CD14-positive monocyte (primary cell): Measurements from ENCODE around the gene HIVEP3. TPM values are rescaled to one million over a fixed set of nuclear protein-coding genes. Genes with fewer than 3 reads are reported as not detected.

ENCODE experiments used
- DNase-seq, 3 donors: peaks; one replicate each; pipeline ENCODE4 v3.0.0-alpha.2; 2011 to 2022
- H2AFZ ChIP-seq: 2 replicates; pipeline ENCODE4 v1.6.0; 2012; ENCODE audit warnings: mild to moderate bottlenecking, low read depth, low read length, inconsistent platforms; ENCODE audit not compliant: insufficient read depth, poor library complexity, severe bottlenecking
- H3K27ac ChIP-seq, 2 donors: 1 replicate in 1 of 2; 2 replicates in 1 of 2; pipeline ENCODE4 v1.5.1; 2012 to 2013; ENCODE audit warnings: low read length in 2 of 2, control low read depth in 1 of 2, inconsistent platforms in 1 of 2, low read depth in 1 of 2, mild to moderate bottlenecking in 1 of 2
- H3K27me3 ChIP-seq, 2 donors: one replicate each; pipeline versions ENCODE4 v1.6.0 to v1.6.1; 2011 to 2013; ENCODE audit warnings: low read length in 2 of 2; ENCODE audit not compliant: control insufficient read depth in 2 of 2, insufficient read depth in 2 of 2
- H3K36me3 ChIP-seq, 2 donors: replicated peaks in 1 of 2; 1 replicate in 1 of 2; 2 replicates in 1 of 2; pipeline versions ENCODE4 v1.5.1 to v1.6.1; 2012 to 2013; ENCODE audit warnings: low read length in 2 of 2, control low read depth in 1 of 2, inconsistent platforms in 1 of 2, mild to moderate bottlenecking in 1 of 2; ENCODE audit not compliant: insufficient read depth in 2 of 2, control insufficient read depth in 1 of 2
- H3K4me1 ChIP-seq, 2 donors: 1 replicate in 1 of 2; 2 replicates in 1 of 2; pipeline versions ENCODE4 v1.5.1 to v1.6.1; 2012 to 2013; ENCODE audit warnings: low read length in 2 of 2, control low read depth in 1 of 2, inconsistent platforms in 1 of 2, mild to moderate bottlenecking in 1 of 2, moderate library complexity in 1 of 2; ENCODE audit not compliant: insufficient read depth in 2 of 2, control insufficient read depth in 1 of 2
- H3K4me2 ChIP-seq: replicated peaks from 2 replicates; pipeline ENCODE3; 2012; ENCODE audit warnings: low read length, moderate library complexity, mild to moderate bottlenecking; ENCODE audit not compliant: poor library complexity, severe bottlenecking; ENCODE audit errors: extremely low read depth
- H3K4me3 ChIP-seq, 3 experiments: fragments of 200-600 bp in 1 of 3; sonication (generic) in 1 of 3; replicated peaks in 1 of 3; 1 replicate in 2 of 3; 2 replicates in 1 of 3; pipeline ENCODE4 v1.5.1; 2011 to 2013; ENCODE audit warnings: low read length in 3 of 3, mild to moderate bottlenecking in 3 of 3, control low read depth in 2 of 3, low read depth in 2 of 3, inconsistent platforms in 1 of 3, moderate library complexity in 1 of 3
- H3K79me2 ChIP-seq: 2 replicates; pipeline ENCODE4 v1.6.0; 2012; ENCODE audit warnings: mild to moderate bottlenecking, control low read depth, inconsistent platforms, low read length, moderate library complexity; ENCODE audit not compliant: insufficient read depth
- H3K9ac ChIP-seq: 2 replicates; pipeline ENCODE4 v1.6.0; 2017; ENCODE audit warnings: low read length, mild to moderate bottlenecking; ENCODE audit not compliant: insufficient read depth, poor library complexity, severe bottlenecking
- H3K9me3 ChIP-seq, 2 donors: replicated peaks in 1 of 2; 1 replicate in 1 of 2; 2 replicates in 1 of 2; pipeline versions ENCODE4 v1.5.1 to v1.6.1; 2012 to 2013; ENCODE audit warnings: low read length in 2 of 2, control low read depth in 1 of 2; ENCODE audit not compliant: control insufficient read depth in 1 of 2, insufficient read depth in 1 of 2
- H4K20me1 ChIP-seq: 2 replicates; pipeline ENCODE4 v1.6.0; 2012; ENCODE audit warnings: mild to moderate bottlenecking, low read length, control low read depth, moderate library complexity; ENCODE audit not compliant: insufficient read depth
- H3K27ac Mint-ChIP-seq, 7 donors: one replicate each; pipeline ENCODE4 v1.8.0; 2020; ENCODE audit warnings: mild to moderate bottlenecking in 7 of 7, mixed read lengths in 7 of 7, moderate library complexity in 6 of 7, inconsistent platforms in 2 of 7
- H3K27me3 Mint-ChIP-seq, 3 donors: one replicate each; pipeline ENCODE4 v1.8.0; 2021 to 2022; ENCODE audit warnings: low read depth in 3 of 3, mild to moderate bottlenecking in 3 of 3, mixed read lengths in 3 of 3, moderate library complexity in 3 of 3, inconsistent platforms in 1 of 3
- H3K36me3 Mint-ChIP-seq, 2 donors: one replicate each; pipeline ENCODE4 v1.8.0; 2020; ENCODE audit warnings: mixed read lengths in 2 of 2, inconsistent platforms in 1 of 2, mild to moderate bottlenecking in 1 of 2
- H3K4me1 Mint-ChIP-seq: one replicate; pipeline ENCODE4 v1.8.0; 2020; ENCODE audit warnings: mild to moderate bottlenecking, mixed read lengths
- H3K4me3 Mint-ChIP-seq, 2 donors: one replicate each; pipeline ENCODE4 v1.8.0; 2020; ENCODE audit warnings: mild to moderate bottlenecking in 2 of 2, mixed read lengths in 2 of 2, moderate library complexity in 1 of 2
- H3K9me3 Mint-ChIP-seq, 7 donors: one replicate each; pipeline ENCODE4 v1.8.0; 2020 to 2022; ENCODE audit warnings: mixed read lengths in 7 of 7, mild to moderate bottlenecking in 6 of 7, moderate library complexity in 6 of 7, inconsistent platforms in 2 of 7
- WGBS: methylation state at CpG from one replicate; pipeline ENCODE4 v1.1.5; 2013; ENCODE audit warnings: missing lambda C conversion rate; ENCODE audit not compliant: insufficient coverage; 5-methylcytosine and 5-hydroxymethylcytosine counted together
- intact Hi-C, 2 donors: fragments of 100-400 bp; cut with micrococcal nuclease; formaldehyde crosslinking; loops; one replicate each; pipeline versions ENCODE4 v1.15.0 to v1.15.1; 2023
- polyA plus RNA-seq, 3 donors: library from polyadenylated mRNA; depleted of rRNA in 1 of 3; unstranded in 2 of 3; stranded (reverse) in 1 of 3; fragments of 300-500 nt in 2 of 3; fragments of >200 nt in 1 of 3; fragmentation: Illumina TruSeq in 2 of 3; gene quantifications; 1 replicate in 2 of 3; 2 replicates in 1 of 3; pipeline ENCODE4 v1.2.3, GENCODE V29; 2012 to 2021
- TF ChIP-seq, protein P1 (sequence below): fragments of 200-600 bp; IDR thresholded peaks from one replicate; pipeline ENCODE4 v1.8.0; 2022; ENCODE audit warnings: antibody characterized with exemption, mild to moderate bottlenecking

Gene HIVEP3
- polyA plus RNA-seq, 3 donors = 1.2 to 3.7 (median 1.8) TPM

GRCh38 chr1:41856944-41857285 lies 61.8 kb downstream of the HIVEP3 start:
- intact Hi-C loops = no loop called here
- Mint-ChIP-seq H3K9me3 (peaks cover 0 to 8% (median 3%) of the 10 kb centered on the region in 7 donors), H3K4me1 (peaks cover 25% of the 10 kb centered on the region), H3K27ac (no peak overlapping the region), H3K4me3 (no peak overlapping the region), H3K36me3 (peaks cover 2 to 5% of the 10 kb centered on the region in 2 donors), H3K27me3 (peaks cover 3 to 4% (median 4%) of the 10 kb centered on the region in 3 donors)
- DNase-seq = no peak
- Histone ChIP-seq H4K20me1 (no peaks in the 10 kb centered on the region), H3K27ac (no peak overlapping the region), H3K79me2 (no peaks in the 10 kb centered on the region), H3K9me3 (no peaks in the 10 kb centered on the region), H3K36me3 (no peaks in the 10 kb centered on the region), H3K4me2 (no peak overlapping the region), H3K27me3 (no peaks in the 10 kb centered on the region), H3K4me3 (no peak overlapping the region), H3K9ac (no peak overlapping the region), H3K4me1 (peaks cover 25% of the 10 kb centered on the region in 2 donors), H2AFZ (no peak overlapping the region)
- 100% methylated on average over 1 of the region's 2 CpGs for WGBS
- TF ChIP-seq, protein P1, sequence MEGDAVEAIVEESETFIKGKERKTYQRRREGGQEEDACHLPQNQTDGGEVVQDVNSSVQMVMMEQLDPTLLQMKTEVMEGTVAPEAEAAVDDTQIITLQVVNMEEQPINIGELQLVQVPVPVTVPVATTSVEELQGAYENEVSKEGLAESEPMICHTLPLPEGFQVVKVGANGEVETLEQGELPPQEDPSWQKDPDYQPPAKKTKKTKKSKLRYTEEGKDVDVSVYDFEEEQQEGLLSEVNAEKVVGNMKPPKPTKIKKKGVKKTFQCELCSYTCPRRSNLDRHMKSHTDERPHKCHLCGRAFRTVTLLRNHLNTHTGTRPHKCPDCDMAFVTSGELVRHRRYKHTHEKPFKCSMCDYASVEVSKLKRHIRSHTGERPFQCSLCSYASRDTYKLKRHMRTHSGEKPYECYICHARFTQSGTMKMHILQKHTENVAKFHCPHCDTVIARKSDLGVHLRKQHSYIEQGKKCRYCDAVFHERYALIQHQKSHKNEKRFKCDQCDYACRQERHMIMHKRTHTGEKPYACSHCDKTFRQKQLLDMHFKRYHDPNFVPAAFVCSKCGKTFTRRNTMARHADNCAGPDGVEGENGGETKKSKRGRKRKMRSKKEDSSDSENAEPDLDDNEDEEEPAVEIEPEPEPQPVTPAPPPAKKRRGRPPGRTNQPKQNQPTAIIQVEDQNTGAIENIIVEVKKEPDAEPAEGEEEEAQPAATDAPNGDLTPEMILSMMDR = no peak

GRCh38 chr1:41856151-41856943 lies 62.4 kb downstream of the HIVEP3 start:
- peaks cover 0 to 6% (median 3%) of the 10 kb centered on the region in 7 donors for H3K9me3 Mint-ChIP-seq
- peaks cover 0 to 4% (median 2%) of the 10 kb centered on the region in 3 donors for H3K27me3 Mint-ChIP-seq
- intact Hi-C loops = no loop called here
- H3K4me3 Mint-ChIP-seq = no peak overlapping the region
- no peak overlapping the region for H2AFZ ChIP-seq
- H3K9ac ChIP-seq = no peak overlapping the region
- no peaks in the 10 kb centered on the region for H3K27me3 ChIP-seq
- DNase-seq = no peak
- TF ChIP-seq, protein P1 = no peak
- no peak overlapping the region for H3K4me2 ChIP-seq
- no peaks in the 10 kb centered on the region for H3K79me2 ChIP-seq
- no peak overlapping the region for H3K4me3 ChIP-seq
- no peaks in the 10 kb centered on the region for H4K20me1 ChIP-seq
- H3K4me1 Mint-ChIP-seq = peaks cover 26% of the 10 kb centered on the region
- 100% methylated on average over 4 of the region's 13 CpGs for WGBS
- H3K36me3 ChIP-seq = no peaks in the 10 kb centered on the region
- H3K27ac Mint-ChIP-seq = no peak overlapping the region
- no peak overlapping the region for H3K27ac ChIP-seq
- peaks cover 25 to 27% of the 10 kb centered on the region in 2 donors for H3K4me1 ChIP-seq
- H3K36me3 Mint-ChIP-seq = peaks cover 2 to 5% of the 10 kb centered on the region in 2 donors
- no peaks in the 10 kb centered on the region for H3K9me3 ChIP-seq
